ENCODE data around the gene FGF14. TPM values are rescaled to one million over a fixed set of nuclear protein-coding genes. Genes with fewer than 3 reads are reported as not detected.

The FGF14 gene
- total RNA-seq, 1 donor from 2014 or later, result 1.7 TPM

DNA sequence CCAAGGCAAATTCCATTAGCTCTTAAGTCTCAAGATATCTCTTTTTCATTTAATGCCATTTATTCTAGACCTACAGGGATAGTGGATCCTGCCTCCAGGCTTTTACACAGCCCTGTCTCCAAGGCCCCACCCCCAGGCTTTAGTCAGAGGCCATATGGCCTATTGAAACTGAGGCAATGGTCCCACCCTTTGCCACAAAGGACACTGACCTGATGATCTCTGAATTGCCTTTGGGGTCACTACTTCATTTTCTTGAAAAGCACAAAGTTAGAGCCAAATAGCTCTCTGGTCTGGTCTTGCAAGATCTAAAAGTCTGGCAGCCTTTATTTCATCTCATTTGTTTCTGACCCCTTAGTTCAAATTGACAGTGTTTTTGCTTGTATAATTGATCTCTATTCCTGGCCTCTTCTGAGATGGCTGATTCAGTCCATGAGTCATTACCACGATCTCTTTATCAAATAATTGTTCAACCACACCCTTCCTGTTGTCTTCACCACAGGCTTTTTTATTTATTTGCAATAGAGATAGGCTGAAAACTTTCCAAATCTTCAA is 209.8 kb downstream of the FGF14 start:
- H3K4me1 Mint-ChIP-seq, result peaks cover 22% of the 10 kb centered on the region
- no peak for DNase-seq (ENCODE audit: low read depth, low spot score)

DNA sequence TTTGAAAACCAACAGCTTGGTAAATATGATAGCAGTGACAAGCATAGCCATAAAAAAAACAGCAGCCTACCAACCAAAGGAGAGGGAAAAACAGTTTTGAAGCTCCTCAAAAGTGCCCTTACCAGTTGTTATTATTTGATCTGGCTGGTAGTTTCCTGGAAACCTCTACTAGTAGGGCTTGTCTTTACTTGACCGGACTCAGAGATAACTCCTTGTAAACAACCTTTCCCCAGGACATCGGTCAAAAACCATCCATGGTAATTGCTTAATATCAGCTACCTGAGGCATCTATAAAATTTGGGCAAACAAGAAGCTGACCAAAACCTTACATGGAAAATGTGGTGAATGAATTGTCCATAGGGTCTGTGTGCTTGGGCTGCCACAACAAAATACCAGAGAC is 210.9 kb downstream of the FGF14 start:
- Mint-ChIP-seq H3K9me3 (peaks cover 6% of the 10 kb centered on the region), H3K4me1 (peaks cover 12% of the 10 kb centered on the region), H3K27ac (ENCODE audit: unreplicated experiment) (no peak overlapping the region), H3K4me3 (no peak overlapping the region), H3K36me3 (ENCODE audit: low read depth) (peaks cover 5% of the 10 kb centered on the region), H3K27me3 (ENCODE audit: low read depth) (peaks cover 5% of the 10 kb centered on the region)
- TF ChIP-seq, protein P1, sequence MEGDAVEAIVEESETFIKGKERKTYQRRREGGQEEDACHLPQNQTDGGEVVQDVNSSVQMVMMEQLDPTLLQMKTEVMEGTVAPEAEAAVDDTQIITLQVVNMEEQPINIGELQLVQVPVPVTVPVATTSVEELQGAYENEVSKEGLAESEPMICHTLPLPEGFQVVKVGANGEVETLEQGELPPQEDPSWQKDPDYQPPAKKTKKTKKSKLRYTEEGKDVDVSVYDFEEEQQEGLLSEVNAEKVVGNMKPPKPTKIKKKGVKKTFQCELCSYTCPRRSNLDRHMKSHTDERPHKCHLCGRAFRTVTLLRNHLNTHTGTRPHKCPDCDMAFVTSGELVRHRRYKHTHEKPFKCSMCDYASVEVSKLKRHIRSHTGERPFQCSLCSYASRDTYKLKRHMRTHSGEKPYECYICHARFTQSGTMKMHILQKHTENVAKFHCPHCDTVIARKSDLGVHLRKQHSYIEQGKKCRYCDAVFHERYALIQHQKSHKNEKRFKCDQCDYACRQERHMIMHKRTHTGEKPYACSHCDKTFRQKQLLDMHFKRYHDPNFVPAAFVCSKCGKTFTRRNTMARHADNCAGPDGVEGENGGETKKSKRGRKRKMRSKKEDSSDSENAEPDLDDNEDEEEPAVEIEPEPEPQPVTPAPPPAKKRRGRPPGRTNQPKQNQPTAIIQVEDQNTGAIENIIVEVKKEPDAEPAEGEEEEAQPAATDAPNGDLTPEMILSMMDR (conservative IDR thresholded peaks at IDR 0.05), result no peak
- DNase-seq (ENCODE audit: low read depth, low spot score), result no peak

More for the DNA sequence above, 209.8 kb downstream of the FGF14 start:
- Mint-ChIP-seq H3K27ac (ENCODE audit: unreplicated experiment) (no peak overlapping the region), H3K4me3 (no peak overlapping the region), H3K36me3 (ENCODE audit: low read depth) (peaks cover 5% of the 10 kb centered on the region), H3K27me3 (ENCODE audit: low read depth) (peaks cover 13% of the 10 kb centered on the region), H3K9me3 (peaks cover 6% of the 10 kb centered on the region)
- TF ChIP-seq, protein P1 (conservative IDR thresholded peaks at IDR 0.05), result no peak

DNA sequence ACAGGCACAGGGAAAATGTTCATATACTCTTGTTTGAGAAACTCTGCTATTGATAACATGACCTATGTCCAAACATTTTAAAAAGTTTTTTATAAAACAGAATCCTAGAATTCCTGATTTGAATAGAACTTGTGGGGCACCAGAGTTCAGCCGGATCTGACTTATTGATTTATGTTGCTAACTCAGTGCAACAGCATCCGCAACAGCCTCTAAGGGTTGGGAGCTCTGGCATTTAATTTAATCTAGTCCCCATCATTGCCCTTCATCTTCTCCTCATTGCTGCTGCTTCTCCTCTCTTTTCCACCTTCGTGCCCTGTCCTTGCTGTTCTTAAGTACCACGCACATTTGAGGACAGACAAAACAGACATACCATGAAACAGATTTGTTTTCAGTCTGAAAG is 214.5 kb downstream of the FGF14 start:
- no peak overlapping the region for H3K27ac Mint-ChIP-seq (ENCODE audit: unreplicated experiment)
- peaks cover 4% of the 10 kb centered on the region for H3K9me3 Mint-ChIP-seq
- TF ChIP-seq, protein P1 (conservative IDR thresholded peaks at IDR 0.05), result no peak
- H3K4me3 Mint-ChIP-seq, result no peak overlapping the region
- no peak for DNase-seq (ENCODE audit: low read depth, low spot score)
- peaks cover 5% of the 10 kb centered on the region for H3K27me3 Mint-ChIP-seq (ENCODE audit: low read depth)
- H3K36me3 Mint-ChIP-seq (ENCODE audit: low read depth), result peaks cover 5% of the 10 kb centered on the region
- H3K4me1 Mint-ChIP-seq, result peaks cover 8% of the 10 kb centered on the region

DNA sequence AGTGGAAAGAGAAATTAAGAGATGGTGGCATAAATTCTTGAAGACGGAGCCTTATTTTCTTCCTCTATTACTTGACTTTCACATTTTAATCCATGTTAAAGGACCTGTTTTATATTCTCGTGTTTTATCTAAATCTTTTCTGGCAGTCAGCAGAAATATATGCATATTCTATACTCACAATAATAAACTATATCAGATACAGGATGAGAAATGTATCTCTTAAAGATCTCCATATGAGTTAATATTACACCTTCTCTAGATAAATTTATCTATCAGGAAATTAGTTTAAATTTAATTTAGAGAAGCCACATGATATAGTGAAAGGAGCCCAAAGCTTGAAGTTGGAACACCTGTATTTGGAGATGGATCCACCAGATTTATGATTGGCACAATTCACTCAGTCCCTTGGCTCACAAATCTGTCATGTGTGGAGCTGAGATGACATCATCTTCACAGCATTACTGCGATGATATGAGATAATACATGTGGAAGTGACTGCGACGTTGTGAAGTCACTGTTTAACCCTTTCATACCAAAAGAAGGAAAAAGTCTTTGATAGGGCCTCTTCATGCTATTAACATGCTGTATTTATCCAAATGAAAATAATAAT is 216.4 kb downstream of the FGF14 start:
- Mint-ChIP-seq H3K4me1 (peaks cover 4% of the 10 kb centered on the region), H3K9me3 (peaks cover 4% of the 10 kb centered on the region), H3K27ac (ENCODE audit: unreplicated experiment) (no peak overlapping the region), H3K4me3 (no peak overlapping the region), H3K27me3 (ENCODE audit: low read depth) (peaks cover 5% of the 10 kb centered on the region), H3K36me3 (ENCODE audit: low read depth) (peaks cover 5% of the 10 kb centered on the region)
- no peak for DNase-seq (ENCODE audit: low read depth, low spot score)
- TF ChIP-seq, protein P1 (conservative IDR thresholded peaks at IDR 0.05), result no peak

DNA sequence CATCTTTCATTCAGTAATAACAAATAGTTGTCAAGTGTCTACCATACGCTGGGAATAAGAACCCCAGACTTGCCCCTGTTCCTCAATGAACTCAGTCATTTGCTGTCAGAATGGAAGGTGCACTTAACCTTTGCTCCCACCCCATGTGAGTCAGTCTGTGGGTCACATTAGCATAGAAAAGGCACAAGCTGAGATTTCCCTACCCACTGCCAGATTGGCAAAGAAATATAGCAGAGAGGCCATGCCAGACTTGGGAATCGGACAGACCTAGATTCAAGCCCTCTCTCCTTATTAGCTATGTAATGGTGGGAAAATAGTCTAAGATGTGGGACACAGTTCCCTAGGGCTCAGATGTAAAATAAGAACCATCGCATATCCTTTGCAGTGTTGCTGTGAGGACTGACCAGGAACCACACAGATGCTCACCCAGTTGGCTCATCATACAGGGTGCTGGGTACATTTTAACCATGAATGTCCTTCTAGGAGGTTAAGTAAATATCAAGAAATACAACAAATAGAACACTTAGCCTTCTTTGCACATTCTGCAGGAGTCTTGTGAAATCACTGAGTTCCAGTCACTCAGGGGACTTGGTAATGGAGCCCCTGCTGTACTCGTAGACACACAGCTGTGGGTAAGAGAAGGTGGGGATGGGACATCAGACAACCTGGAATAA is 218.2 kb downstream of the FGF14 start:
- Mint-ChIP-seq H3K4me3 (no peak overlapping the region), H3K27ac (ENCODE audit: unreplicated experiment) (no peak overlapping the region), H3K9me3 (no peaks in the 10 kb centered on the region), H3K4me1 (peaks cover 4% of the 10 kb centered on the region), H3K27me3 (ENCODE audit: low read depth) (no peaks in the 10 kb centered on the region), H3K36me3 (ENCODE audit: low read depth) (no peaks in the 10 kb centered on the region)
- TF ChIP-seq, protein P1 (conservative IDR thresholded peaks at IDR 0.05), result no peak
- DNase-seq (ENCODE audit: low read depth, low spot score), result no peak

Data from neural crest cell (in vitro differentiated cells).